HFF-Myc (cell line): ENCODE data around the gene KRTAP10-11.

ENCODE experiments used
- DNase-seq: peaks from one replicate; pipeline ENCODE4 v3.0.0-alpha.2; 2011; ENCODE audit warnings: low read depth; ENCODE audit errors: extremely low read depth
- H3K4me3 ChIP-seq: replicated peaks from 2 replicates; pipeline ENCODE4 v1.5.1; 2011; ENCODE audit warnings: low read depth, mild to moderate bottlenecking, control low read depth, low read length
- TF ChIP-seq, protein P1 (sequence below): IDR thresholded peaks from 2 replicates; pipeline ENCODE4 v1.5.1; 2012; ENCODE audit warnings: mild to moderate bottlenecking, low read depth, low read length, control low read depth; ENCODE audit errors: missing control alignments

Gene KRTAP10-11

GRCh38 chr21:44612669-44613229, 33.5 kb upstream of the KRTAP10-11 start:
- no peak overlapping the region for H3K4me3 ChIP-seq
- TF ChIP-seq, protein P1, sequence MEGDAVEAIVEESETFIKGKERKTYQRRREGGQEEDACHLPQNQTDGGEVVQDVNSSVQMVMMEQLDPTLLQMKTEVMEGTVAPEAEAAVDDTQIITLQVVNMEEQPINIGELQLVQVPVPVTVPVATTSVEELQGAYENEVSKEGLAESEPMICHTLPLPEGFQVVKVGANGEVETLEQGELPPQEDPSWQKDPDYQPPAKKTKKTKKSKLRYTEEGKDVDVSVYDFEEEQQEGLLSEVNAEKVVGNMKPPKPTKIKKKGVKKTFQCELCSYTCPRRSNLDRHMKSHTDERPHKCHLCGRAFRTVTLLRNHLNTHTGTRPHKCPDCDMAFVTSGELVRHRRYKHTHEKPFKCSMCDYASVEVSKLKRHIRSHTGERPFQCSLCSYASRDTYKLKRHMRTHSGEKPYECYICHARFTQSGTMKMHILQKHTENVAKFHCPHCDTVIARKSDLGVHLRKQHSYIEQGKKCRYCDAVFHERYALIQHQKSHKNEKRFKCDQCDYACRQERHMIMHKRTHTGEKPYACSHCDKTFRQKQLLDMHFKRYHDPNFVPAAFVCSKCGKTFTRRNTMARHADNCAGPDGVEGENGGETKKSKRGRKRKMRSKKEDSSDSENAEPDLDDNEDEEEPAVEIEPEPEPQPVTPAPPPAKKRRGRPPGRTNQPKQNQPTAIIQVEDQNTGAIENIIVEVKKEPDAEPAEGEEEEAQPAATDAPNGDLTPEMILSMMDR, result no peak
- DNase-seq, result no peak

- no peak overlapping the region for H3K4me3 ChIP-seq
- TF ChIP-seq, protein P1, result no peak
- DNase-seq, result no peak
Observed at GRCh38 chr21:44613386-44614155, 32.6 kb upstream of the KRTAP10-11 start.

DNA sequence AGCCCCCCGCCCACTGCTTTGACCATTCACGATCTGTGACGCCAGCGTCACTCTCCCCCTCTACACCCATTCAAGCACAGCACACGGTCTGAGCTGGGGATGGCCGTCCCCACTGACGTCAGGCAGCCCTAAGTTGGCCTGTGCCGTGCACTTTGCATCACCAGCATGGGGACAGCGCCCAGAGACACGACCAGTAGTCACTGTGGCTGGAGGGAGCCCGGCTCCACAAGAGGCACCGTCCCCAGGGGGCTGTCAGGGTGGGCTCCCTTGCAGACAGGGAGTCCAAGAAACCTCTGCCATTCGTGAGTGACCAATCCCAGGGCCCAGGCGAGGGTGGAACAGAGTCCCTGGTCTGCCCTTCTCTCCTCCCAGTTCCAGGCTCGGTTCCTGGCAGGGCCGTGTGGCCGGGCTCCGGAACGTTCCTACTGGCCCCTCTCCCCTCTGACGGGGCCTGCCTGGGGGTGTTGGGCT, 32.0 kb upstream of the KRTAP10-11 start:
- TF ChIP-seq, protein P1, result no peak
- H3K4me3 ChIP-seq, result no peak overlapping the region
- no peak for DNase-seq

DNA sequence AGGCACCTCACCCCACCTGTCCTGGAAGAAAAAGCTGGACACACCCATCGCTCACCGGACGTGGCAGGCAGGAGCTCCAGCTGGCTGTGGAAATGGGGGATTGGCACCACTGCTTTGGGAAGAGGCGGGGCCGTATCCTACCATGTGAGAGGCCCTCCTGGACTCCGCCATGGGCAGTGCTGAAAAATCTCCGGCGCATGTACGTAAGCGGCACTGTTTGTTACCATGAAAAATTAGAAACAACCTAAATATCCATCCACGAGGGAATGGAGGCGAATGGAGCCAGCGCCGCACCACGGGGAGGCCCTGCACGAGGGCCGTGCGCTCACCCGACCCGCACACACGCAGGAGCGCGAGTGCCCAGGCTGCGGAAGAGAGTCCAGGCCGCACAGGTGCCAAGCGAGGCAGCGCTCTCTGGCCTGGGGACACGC, 31.2 kb upstream of the KRTAP10-11 start:
- TF ChIP-seq, protein P1, result no peak
- H3K4me3 ChIP-seq, result no peak overlapping the region
- no peak for DNase-seq

GRCh38 chr21:44615466-44615865, 30.7 kb upstream of the KRTAP10-11 start:
- TF ChIP-seq, protein P1, result no peak
- no peak for DNase-seq
- no peak overlapping the region for H3K4me3 ChIP-seq

GRCh38 chr21:44615911-44616590, 30.2 kb upstream of the KRTAP10-11 start:
- no peak for DNase-seq
- no peak overlapping the region for H3K4me3 ChIP-seq
- TF ChIP-seq, protein P1, result no peak
